HPDE6-E6E7 (cell line): ENCODE measurements around the gene LARGE2.

Source experiments
- DNase-seq: peaks from one replicate; pipeline ENCODE4 v3.0.0; 2011; ENCODE audit warnings: missing footprints; ENCODE audit errors: extremely low spot score

The LARGE2 gene

GRCh38 chr11:45922425-45923082 is at the start of gene LARGE2:
Gene LARGE2 (plus strand): TSS chr11:45922656. CDS start chr11:45922883, 227 bp downstream.
- no peak for DNase-seq

DNA sequence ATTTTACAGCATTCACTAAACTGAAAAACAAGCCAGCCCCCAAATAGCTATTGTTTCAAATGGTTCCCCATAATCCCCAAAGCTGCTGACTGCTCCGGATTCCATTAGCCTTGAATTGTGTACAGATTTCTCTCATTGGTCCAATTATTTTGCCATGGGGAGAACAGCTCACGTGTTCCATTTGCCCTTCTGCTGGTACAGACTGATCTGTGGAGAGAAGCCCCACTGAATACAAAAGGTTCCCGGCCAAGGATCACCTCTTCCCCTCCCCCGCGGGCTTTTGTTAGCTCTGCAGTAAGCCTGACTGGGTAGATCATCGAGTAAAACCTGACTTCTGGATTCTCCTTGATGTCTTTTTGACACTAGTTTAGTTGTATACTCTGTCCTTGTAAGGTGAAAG is 46.1 kb upstream of the LARGE2 start:
- DNase-seq = no peak

DNA sequence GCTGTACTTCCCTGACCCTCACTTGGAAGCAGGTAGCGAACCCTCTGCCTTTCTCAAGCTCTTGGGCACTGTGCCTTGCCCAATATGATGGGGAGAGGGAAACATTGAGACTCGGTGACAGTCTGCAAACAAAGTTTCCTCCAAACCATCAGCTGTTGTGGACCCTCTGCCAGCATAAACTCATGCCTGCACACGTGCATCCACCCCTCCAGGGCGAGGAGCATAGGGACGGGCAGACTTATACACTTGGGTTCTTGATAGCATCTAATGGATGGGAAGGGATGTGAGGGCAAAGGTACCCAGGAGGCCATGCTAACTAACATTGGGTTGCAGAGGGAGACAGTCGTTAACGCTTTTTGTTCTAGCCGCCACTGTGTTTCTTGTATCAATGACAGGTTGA is 45.2 kb upstream of the LARGE2 start:
- DNase-seq = no peak

DNA sequence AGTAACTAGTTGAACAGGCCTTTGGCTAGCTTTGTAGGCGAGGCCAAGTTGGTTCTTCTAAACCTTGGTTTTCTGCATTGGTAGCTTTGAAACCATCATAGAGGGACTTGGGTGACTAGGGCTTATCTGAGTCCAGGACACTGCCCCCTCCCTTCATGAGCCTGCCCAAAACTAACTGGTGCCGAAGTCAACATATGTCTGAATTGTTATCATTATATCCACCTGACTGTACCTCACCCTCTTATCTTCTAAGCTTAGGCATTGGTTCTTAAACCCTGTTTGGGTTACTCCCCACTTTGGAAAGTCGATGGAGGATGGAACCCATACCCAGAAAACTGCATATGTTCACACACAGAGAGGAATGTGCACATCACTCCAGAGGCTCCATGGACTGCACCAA is 44.6 kb upstream of the LARGE2 start:
- no peak for DNase-seq

- DNase-seq = no peak
Measured at GRCh38 chr11:45879803-45880686, 42.4 kb upstream of the LARGE2 start.

- no peak for DNase-seq
Measured at GRCh38 chr11:45880772-45881570, 41.5 kb upstream of the LARGE2 start.

DNA sequence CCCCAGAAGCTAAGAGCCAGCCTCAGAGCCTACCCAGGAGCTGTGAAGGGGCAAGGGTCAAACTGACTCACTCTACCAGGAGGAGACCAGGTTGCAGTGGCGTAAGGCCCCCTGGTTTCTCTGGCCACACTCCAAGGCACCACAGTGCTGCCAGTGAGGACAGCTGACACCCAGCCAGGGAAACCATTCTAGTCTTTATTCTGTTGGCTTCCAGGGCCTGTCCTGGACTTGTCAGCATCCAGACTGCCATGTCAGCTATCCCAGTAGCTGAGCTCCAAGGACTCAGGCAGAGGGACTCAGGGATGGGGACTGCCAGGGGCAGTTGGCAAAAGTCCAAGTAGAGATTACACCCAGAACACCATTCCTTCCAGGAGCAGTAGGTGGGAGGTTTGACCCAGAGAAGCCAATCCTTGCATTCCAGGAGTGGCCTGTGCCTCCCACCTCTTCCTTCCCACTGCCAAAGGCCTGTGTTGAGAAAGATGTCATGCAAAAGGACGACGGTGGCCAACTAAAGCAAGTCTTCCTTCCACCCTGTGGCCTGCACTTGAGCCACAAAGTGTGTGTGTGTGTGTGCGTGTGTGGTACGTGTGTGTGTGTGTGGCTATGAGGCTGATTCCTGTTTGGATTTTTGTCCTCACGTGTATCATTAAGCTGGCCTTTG is 40.6 kb upstream of the LARGE2 start:
- DNase-seq = no peak

DNA sequence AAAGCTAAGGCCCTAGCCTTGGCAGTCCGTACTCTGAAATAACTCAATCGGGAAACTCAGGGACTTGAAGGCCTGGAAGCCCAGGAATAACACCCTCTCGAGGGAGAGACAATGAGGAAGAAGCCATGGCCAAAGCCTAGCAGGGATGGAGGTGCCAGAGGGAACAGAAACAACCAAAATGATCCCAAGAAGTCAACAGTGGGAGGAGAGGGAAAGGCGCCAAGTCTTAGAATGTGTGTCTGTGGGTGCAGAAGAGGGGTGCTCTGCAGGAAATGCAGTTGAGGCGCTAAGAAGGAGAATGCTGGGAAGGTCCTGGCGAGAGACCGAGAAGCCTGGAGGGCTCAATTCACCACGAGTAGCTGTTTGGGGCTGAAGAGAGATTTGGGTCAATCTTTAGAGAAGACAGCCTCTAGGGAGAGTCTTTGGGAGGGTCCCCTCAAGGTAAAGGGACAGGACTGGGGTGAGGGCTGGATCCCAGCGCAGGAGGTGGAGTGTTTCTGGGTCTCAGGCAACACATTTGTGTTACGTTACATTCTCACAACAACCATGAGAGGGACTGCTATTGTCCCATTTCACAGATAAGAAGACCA is 37.8 kb upstream of the LARGE2 start:
- DNase-seq = no peak

DNA sequence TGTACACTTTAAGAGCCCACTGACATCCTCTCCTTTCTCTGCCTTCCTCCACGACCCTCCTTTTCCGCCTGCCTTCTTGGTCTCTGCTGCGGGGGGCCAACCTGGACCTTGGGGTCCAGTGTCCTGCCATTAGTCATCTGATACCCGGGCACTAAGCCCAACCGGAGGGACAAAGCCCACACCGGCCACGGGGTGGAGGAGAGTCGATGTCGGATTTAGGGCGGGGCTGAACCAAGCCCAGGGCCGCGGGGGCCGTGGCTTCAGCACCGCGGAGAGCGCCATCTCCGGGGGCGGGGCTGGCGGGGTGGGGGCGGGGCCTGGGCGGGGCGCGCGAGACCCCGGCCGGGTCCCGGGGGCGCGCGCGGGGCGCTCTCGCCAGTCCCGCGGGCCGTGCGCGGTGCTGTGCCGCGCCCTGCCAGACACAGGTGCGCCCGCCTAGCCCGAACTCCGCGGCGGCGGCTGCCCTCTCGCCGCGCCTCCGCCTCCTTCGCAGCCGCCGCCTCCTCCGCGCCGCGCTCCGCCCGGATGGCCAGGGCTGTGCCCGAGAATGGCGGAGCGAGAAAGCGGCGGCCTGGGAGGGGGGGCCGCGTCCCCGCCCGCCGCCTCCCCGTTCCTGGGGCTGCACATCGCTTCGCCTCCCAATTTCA is 37.1 kb upstream of the LARGE2 start, which contains the start of gene MAPK8IP1:
TSS of gene MAPK8IP1 (plus strand) at position 378 of the 647 bp plus-strand sequence. CDS start at position 548, 170 bp downstream.
- peak; percentile 59 for DNase-seq

GRCh38 chr11:45885921-45886721 is 36.3 kb upstream of the LARGE2 start:
- no peak for DNase-seq

- DNase-seq = no peak
Measured at GRCh38 chr11:45886816-45887520, 35.5 kb upstream of the LARGE2 start.

GRCh38 chr11:45887587-45887986 is 34.9 kb upstream of the LARGE2 start:
- DNase-seq = no peak

GRCh38 chr11:45889555-45889954 is 32.9 kb upstream of the LARGE2 start:
- no peak for DNase-seq

GRCh38 chr11:45889966-45890365 is 32.5 kb upstream of the LARGE2 start:
- DNase-seq = no peak

DNA sequence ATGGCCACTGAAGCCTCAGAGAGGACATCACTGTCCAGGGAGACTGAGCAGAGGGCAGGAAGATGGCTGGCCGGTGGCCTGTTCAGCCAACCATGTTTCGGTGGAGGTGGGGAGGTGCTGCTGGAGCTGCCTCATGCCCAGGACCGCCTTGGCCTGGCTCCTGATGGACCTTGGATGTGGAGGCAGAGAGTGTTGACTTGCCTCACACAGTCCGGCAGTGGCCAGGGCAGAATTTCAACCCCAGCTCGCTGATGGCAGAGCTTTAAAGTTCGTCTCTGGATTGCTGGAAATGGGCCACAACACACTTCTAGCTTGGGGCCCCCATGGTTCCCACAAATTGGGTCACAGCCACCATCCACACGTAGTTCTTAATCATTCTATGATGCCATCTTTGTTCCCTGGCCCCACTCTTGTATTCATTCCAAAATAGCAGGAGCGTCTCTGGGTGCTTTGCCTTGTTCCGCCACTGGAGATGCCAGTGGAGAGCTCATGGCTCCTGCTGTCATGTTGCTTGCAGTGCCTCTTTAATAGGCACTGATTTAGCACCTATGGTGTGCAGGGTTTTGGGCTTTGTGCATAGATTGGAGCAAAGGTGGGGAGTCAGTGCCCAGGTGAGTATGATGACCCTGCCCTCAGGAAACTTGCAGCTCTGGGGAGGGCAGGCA is 31.4 kb upstream of the LARGE2 start:
- DNase-seq = no peak

DNA sequence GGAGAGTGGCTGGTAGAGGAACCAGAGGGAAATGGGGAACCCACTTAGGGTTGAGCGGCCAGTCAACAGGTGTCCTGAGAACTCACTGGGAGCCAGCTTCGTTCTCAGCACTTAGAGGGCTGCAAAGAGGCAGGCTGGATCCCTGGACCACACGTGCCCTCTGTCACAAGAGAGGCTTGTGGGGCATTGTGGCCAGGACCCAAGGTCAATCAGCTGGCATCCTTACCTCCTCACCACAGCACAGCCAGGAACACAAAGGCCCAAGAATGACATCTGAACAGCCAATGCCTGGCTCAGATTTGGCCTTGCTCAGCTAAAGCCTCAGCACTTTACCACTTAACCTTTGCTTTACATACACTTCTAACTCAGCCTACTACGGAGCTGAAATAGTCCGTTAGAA is 29.6 kb upstream of the LARGE2 start:
- no peak for DNase-seq

- DNase-seq = no peak
Measured at GRCh38 chr11:45894555-45895247, 27.8 kb upstream of the LARGE2 start.
